GM18909 (cell line): ENCODE measurements around the gene OR52E4.

Experiments
- ATAC-seq: cut with Tn5 transposase; IDR thresholded peaks from one replicate; pipeline ENCODE4 v1.9.1; 2021; ENCODE audit warnings: mild to moderate bottlenecking; ENCODE audit not compliant: unreplicated experiment, poor library complexity

OR52E4 gene

GRCh38 chr11:5880329-5880728 is at the start of gene OR52E4:
Gene OR52E4, plus strand, starts transcription at chr11:5880629. Its CDS starts 3,664 bp downstream, at chr11:5884293.
- no peak for ATAC-seq

- ATAC-seq: no peak
Measured at GRCh38 chr11:5831196-5831829, 49.1 kb upstream of the OR52E4 start.

- ATAC-seq: no peak
Measured at GRCh38 chr11:5833446-5833845, 47.0 kb upstream of the OR52E4 start.

GRCh38 chr11:5837695-5838094 is 42.7 kb upstream of the OR52E4 start:
- no peak for ATAC-seq

- no peak for ATAC-seq
Measured at GRCh38 chr11:5841797-5842196, 38.6 kb upstream of the OR52E4 start, which contains the start of gene OR52E6. Gene OR52E6, minus strand, starts transcription at chr11:5841897. Its CDS starts 0 bp downstream, at chr11:5841897.

- no peak for ATAC-seq
Measured at GRCh38 chr11:5846701-5847100, 33.7 kb upstream of the OR52E4 start.

- ATAC-seq: no peak
Measured at GRCh38 chr11:5847711-5848110, 32.7 kb upstream of the OR52E4 start.

- ATAC-seq: no peak
Measured at GRCh38 chr11:5851002-5851401, 29.4 kb upstream of the OR52E4 start.

- ATAC-seq: no peak
Measured at GRCh38 chr11:5857590-5857989, 22.8 kb upstream of the OR52E4 start, which contains the start of gene OR52E8. Gene OR52E8, minus strand, starts transcription at chr11:5857690. Its CDS starts 0 bp downstream, at chr11:5857690.

GRCh38 chr11:5865826-5866225 is 14.6 kb upstream of the OR52E4 start:
- ATAC-seq: no peak

GRCh38 chr11:5878564-5878963 is 1.9 kb upstream of the OR52E4 start:
- no peak for ATAC-seq

- no peak for ATAC-seq
Measured at GRCh38 chr11:5881756-5882155, 1.3 kb downstream of the OR52E4 start.

- ATAC-seq: no peak
Measured at GRCh38 chr11:5887172-5887571, 6.7 kb downstream of the OR52E4 start.

GRCh38 chr11:5887661-5888060 is 7.2 kb downstream of the OR52E4 start:
- ATAC-seq: no peak

- no peak for ATAC-seq
Measured at GRCh38 chr11:5891216-5891800, 10.9 kb downstream of the OR52E4 start.

- no peak for ATAC-seq
Measured at GRCh38 chr11:5892908-5893307, 12.5 kb downstream of the OR52E4 start, which contains the start of gene OR52E5. Gene OR52E5, plus strand, starts transcription at chr11:5893208. Its CDS starts 7,569 bp downstream, at chr11:5900777.

- no peak for ATAC-seq
Measured at GRCh38 chr11:5899534-5899933, 19.1 kb downstream of the OR52E4 start.

- ATAC-seq: no peak
Measured at GRCh38 chr11:5910540-5910939, 30.1 kb downstream of the OR52E4 start.

- ATAC-seq: peak; percentile 90
Measured at GRCh38 chr11:5922749-5923426, 42.5 kb downstream of the OR52E4 start.

GRCh38 chr11:5923427-5923776 is 43.0 kb downstream of the OR52E4 start:
- peak; percentile 43 for ATAC-seq

- no peak for ATAC-seq
Measured at GRCh38 chr11:5923794-5924193, 43.4 kb downstream of the OR52E4 start.
